HepG2 (cell line): ENCODE measurements around the gene TEX14. TPM values are rescaled to one million over a fixed set of nuclear protein-coding genes. Genes with fewer than 3 reads are reported as not detected.

Source experiments
- AGO2 ChIP-seq: fragments of 200-400 bp; formaldehyde crosslinking; optimal IDR thresholded peaks from 2 replicates; pipeline ENCODE3; 2017; ENCODE audit warnings: mild to moderate bottlenecking, low read depth, low read length, moderate library complexity
- BCL6 ChIP-seq: IDR thresholded peaks from 2 replicates; pipeline ENCODE4 v1.6.1; 2016; ENCODE audit warnings: missing genetic modification reagents, missing compliant biosample characterization
- CTCF ChIP-seq: sonication (generic); formaldehyde crosslinking; IDR thresholded peaks from 2 replicates; pipeline ENCODE4 v1.5.0; 2020; ENCODE audit warnings: mild to moderate bottlenecking, missing genetic modification reagents, moderate library complexity
- FOXP4 ChIP-seq: sonication (generic); formaldehyde crosslinking; IDR thresholded peaks from 2 replicates; pipeline ENCODE4 v1.4.0; 2020; ENCODE audit warnings: missing genetic modification reagents
- HDAC2 ChIP-seq: sonication (generic); formaldehyde crosslinking; IDR thresholded peaks from 2 replicates; pipeline ENCODE4 v1.4.0; 2020; ENCODE audit warnings: missing genetic modification reagents
- HOXA7 ChIP-seq: sonication (generic); formaldehyde crosslinking; IDR thresholded peaks from 2 replicates; pipeline ENCODE4 v1.8.1; 2022; ENCODE audit warnings: mild to moderate bottlenecking, missing genetic modification reagents, moderate library complexity
- JUND ChIP-seq: sonication (generic); formaldehyde crosslinking; IDR thresholded peaks from 2 replicates; pipeline ENCODE4 v1.8.0; 2022; ENCODE audit warnings: mild to moderate bottlenecking, missing genetic modification reagents
- MAZ ChIP-seq, 2 experiments: sonication (generic) in 1 of 2; formaldehyde crosslinking in 1 of 2; IDR thresholded peaks; 2 replicates each; pipeline versions ENCODE4 v1.5.0 to v1.6.1; 2012 to 2020; ENCODE audit warnings: low read depth in 2 of 2, mild to moderate bottlenecking in 2 of 2, borderline replicate concordance in 1 of 2, improper control_type of control experiment in 1 of 2, low read length in 1 of 2, missing genetic modification reagents in 1 of 2, moderate library complexity in 1 of 2
- PCBP2 ChIP-seq: fragments of 200-400 bp; formaldehyde crosslinking; optimal IDR thresholded peaks from 2 replicates; pipeline ENCODE3; 2018; ENCODE audit warnings: low read length, low read depth; ENCODE audit not compliant: poor library complexity, severe bottlenecking
- RARA ChIP-seq: IDR thresholded peaks from 2 replicates; pipeline ENCODE4 v1.6.1; 2016; ENCODE audit warnings: missing genetic modification reagents, missing compliant biosample characterization
- SNAPC2 ChIP-seq: sonication (generic); formaldehyde crosslinking; IDR thresholded peaks from 2 replicates; pipeline ENCODE4 v1.8.1; 2022; ENCODE audit warnings: mild to moderate bottlenecking, missing genetic modification reagents
- SOX13 ChIP-seq, 3 experiments: fragments of 450-650 bp in 1 of 3; sonication (generic) in 1 of 3; formaldehyde crosslinking in 1 of 3; IDR thresholded peaks in 2 of 3; conservative IDR thresholded peaks in 1 of 3; 2 replicates each; pipeline versions ENCODE4 v1.5.0 to v1.6.1; 2016 to 2020; ENCODE audit warnings: antibody characterized with exemption in 1 of 3, mild to moderate bottlenecking in 1 of 3, missing compliant biosample characterization in 1 of 3, missing genetic modification reagents in 1 of 3, moderate library complexity in 1 of 3
- TRIM24 ChIP-seq: sonication (generic); formaldehyde crosslinking; IDR thresholded peaks from 2 replicates; pipeline ENCODE4 v1.8.0; 2022; ENCODE audit warnings: mild to moderate bottlenecking, missing genetic modification reagents
- ZMAT3 ChIP-seq: sonication (generic); formaldehyde crosslinking; conservative IDR thresholded peaks from 2 replicates; pipeline ENCODE4 v1.7.0; 2021; ENCODE audit warnings: missing genetic modification reagents
- ZNF253 ChIP-seq: sonication (generic); formaldehyde crosslinking; IDR thresholded peaks from 2 replicates; pipeline ENCODE4 v1.8.0; 2022; ENCODE audit warnings: mild to moderate bottlenecking, missing genetic modification reagents, borderline replicate concordance
- ZNF317 ChIP-seq: sonication (generic); formaldehyde crosslinking; IDR thresholded peaks from 2 replicates; pipeline ENCODE4 v1.5.0; 2020; ENCODE audit warnings: mild to moderate bottlenecking, missing genetic modification reagents
- ZNF567 ChIP-seq: sonication (generic); formaldehyde crosslinking; IDR thresholded peaks from 2 replicates; pipeline ENCODE4 v1.8.1; 2023; ENCODE audit warnings: mild to moderate bottlenecking, missing genetic modification reagents, borderline replicate concordance
- ZSCAN20 ChIP-seq: sonication (generic); formaldehyde crosslinking; IDR thresholded peaks from 2 replicates; pipeline ENCODE4 v1.4.0; 2020; ENCODE audit warnings: missing genetic modification reagents, mild to moderate bottlenecking, borderline replicate concordance
- polyA plus RNA-seq, 8 experiments: library from polyadenylated mRNA; depleted of rRNA in 3 of 8; stranded (reverse) in 7 of 8; unstranded in 1 of 8; fragments of >200 nt; fragmentation: Illumina TruSeq in 4 of 8; extraction: Trizol in 4 of 8; gene quantifications; 2 replicates each; pipeline versions ENCODE4 v1.2.1 to v1.2.3, GENCODE V29; 2011 to 2016; ENCODE audit warnings: low read depth in 4 of 8, missing spikeins in 1 of 8, mixed read lengths in 1 of 8; ENCODE audit not compliant: insufficient read depth in 1 of 8
- total RNA-seq, 5 experiments: library from RNA; depleted of rRNA; stranded (reverse); fragments of >200 nt; fragmentation: Illumina TruSeq; extraction: Trizol; gene quantifications; 2 replicates each; pipeline ENCODE4 v1.2.3, GENCODE V29; 2016; ENCODE audit warnings: low read depth in 1 of 5
- TF ChIP-seq, protein P1 (sequence below): sonication (generic); formaldehyde crosslinking; IDR thresholded peaks from 2 replicates; pipeline ENCODE4 v1.5.0; 2020; ENCODE audit warnings: missing genetic modification reagents
- TF ChIP-seq, protein P2 (sequence below): IDR thresholded peaks from 2 replicates; pipeline ENCODE4 v1.6.1; 2016; ENCODE audit warnings: low read depth, borderline replicate concordance
- TF ChIP-seq, protein P3 (sequence below): IDR thresholded peaks from 2 replicates; pipeline ENCODE4 v1.6.1; 2016; ENCODE audit warnings: low read depth

TEX14 gene
- total and polyA plus RNA-seq, 2 of the 13 experiments (the other 11 are each of a cell fraction or from before 2014, with no cell fraction given), result 0.04 to 0.07 TPM

- peak; percentile 98 for TF ChIP-seq SOX13 (IDR thresholded peaks at IDR 0.05)
- TF ChIP-seq SOX13 (CRISPR knock-in tag; conservative IDR thresholded peaks at IDR 0.05 in 1 of 2, IDR thresholded peaks at IDR 0.05 in 1 of 2), result peak; percentile 70 to 99
- TF ChIP-seq RARA (CRISPR knock-in tag), result peak; percentile 60
- TF ChIP-seq, protein P1, sequence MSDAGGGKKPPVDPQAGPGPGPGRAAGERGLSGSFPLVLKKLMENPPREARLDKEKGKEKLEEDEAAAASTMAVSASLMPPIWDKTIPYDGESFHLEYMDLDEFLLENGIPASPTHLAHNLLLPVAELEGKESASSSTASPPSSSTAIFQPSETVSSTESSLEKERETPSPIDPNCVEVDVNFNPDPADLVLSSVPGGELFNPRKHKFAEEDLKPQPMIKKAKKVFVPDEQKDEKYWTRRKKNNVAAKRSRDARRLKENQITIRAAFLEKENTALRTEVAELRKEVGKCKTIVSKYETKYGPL (CRISPR knock-in tag), result peak; percentile 74; the same call in 1 of the 2 replicates
- TF ChIP-seq, protein P2, sequence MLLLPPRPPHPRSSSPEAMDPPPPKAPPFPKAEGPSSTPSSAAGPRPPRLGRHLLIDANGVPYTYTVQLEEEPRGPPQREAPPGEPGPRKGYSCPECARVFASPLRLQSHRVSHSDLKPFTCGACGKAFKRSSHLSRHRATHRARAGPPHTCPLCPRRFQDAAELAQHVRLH (CRISPR knock-in tag), result peak; percentile 79; the same call in 1 of the 2 replicates
- no peak for TF ChIP-seq AGO2
- TF ChIP-seq HDAC2, result peak; percentile 88
- peak; percentile 92 for TF ChIP-seq MAZ (IDR thresholded peaks at IDR 0.05; ENCODE audit: borderline replicate concordance, low read depth, low read length)
- TF ChIP-seq MAZ (CRISPR knock-in tag; IDR thresholded peaks at IDR 0.05; ENCODE audit: low read depth), result peak; percentile 74
- peak; percentile 100 for TF ChIP-seq SNAPC2 (CRISPR knock-in tag)
- TF ChIP-seq TRIM24 (CRISPR knock-in tag), result no peak
- peak; percentile 55; the same call in 1 of the 2 replicates for TF ChIP-seq JUND (CRISPR knock-in tag)
- TF ChIP-seq CTCF (CRISPR knock-in tag), result peak; percentile 11; the same call in 1 of the 2 replicates
- TF ChIP-seq BCL6 (CRISPR knock-in tag), result peak; percentile 80
- TF ChIP-seq, protein P3, sequence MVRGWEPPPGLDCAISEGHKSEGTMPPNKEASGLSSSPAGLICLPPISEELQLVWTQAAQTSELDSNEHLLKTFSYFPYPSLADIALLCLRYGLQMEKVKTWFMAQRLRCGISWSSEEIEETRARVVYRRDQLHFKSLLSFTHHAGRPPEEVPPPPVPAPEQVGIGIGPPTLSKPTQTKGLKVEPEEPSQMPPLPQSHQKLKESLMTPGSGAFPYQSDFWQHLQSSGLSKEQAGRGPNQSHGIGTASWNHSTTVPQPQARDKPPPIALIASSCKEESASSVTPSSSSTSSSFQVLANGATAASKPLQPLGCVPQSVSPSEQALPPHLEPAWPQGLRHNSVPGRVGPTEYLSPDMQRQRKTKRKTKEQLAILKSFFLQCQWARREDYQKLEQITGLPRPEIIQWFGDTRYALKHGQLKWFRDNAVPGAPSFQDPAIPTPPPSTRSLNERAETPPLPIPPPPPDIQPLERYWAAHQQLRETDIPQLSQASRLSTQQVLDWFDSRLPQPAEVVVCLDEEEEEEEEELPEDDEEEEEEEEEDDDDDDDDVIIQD (CRISPR knock-in tag), result peak; percentile 68
- peak; percentile 76; the same call in 1 of the 2 replicates for TF ChIP-seq ZNF253
- TF ChIP-seq ZSCAN20 (CRISPR knock-in tag), result 0 out of 2 replicates have a peak, but pooled peaks have one; percentile 58
- TF ChIP-seq ZNF317 (CRISPR knock-in tag), result peak; percentile 82
- peak; percentile 72; the same call in 1 of the 2 replicates for TF ChIP-seq ZNF567 (CRISPR knock-in tag)
- no peak for TF ChIP-seq HOXA7 (CRISPR knock-in tag)
- peak; percentile 96 for TF ChIP-seq PCBP2
- TF ChIP-seq ZMAT3 (CRISPR knock-in tag), result no peak; the same call in 1 of the 2 replicates
- peak; percentile 88; the same call in 1 of the 2 replicates for TF ChIP-seq FOXP4
Measured at GRCh38 chr17:58658804-58659713, 32.8 kb downstream of the TEX14 start (continued).
